A549 (cell line): Measurements from ENCODE around the gene PTPN4. TPM values are rescaled to one million over a fixed set of nuclear protein-coding genes. Genes with fewer than 3 reads are reported as not detected.

Experiments used
- ATAC-seq, 2 experiments: fragments of 200-7000 bp in 1 of 2; fragments of >200 bp in 1 of 2; cut with Nextera tagmentation in 1 of 2; cut with Tn5 transposase in 1 of 2; 3 replicates each; pipeline versions ENCODE4 v1.8.0 to v1.9.1; 2018 to 2020; ENCODE audit warnings: mild to moderate bottlenecking in 1 of 2, moderate library complexity in 1 of 2
- CTCF ChIA-PET: fragments of 300-600 bp; sonication (Branson Sonifier 250); formaldehyde crosslinking; extraction: SDS; loops from one replicate; lab custom pipeline; 2021; ENCODE audit warnings: antibody characterized with exemption, inconsistent platforms; lab: Yijun Ruan, JAX
- POLR2A ChIA-PET: fragments of 350-600 bp; formaldehyde crosslinking; extraction: SDS; loops from one replicate; lab custom pipeline; 2021; ENCODE audit warnings: antibody characterized with exemption, inconsistent platforms; lab: Yijun Ruan, JAX
- DNase-seq, 2 experiments: peaks; one replicate each; pipeline versions ENCODE4 v3.0.0 to v3.0.0-alpha.2; 2011 to 2016; ENCODE audit warnings: low read depth in 1 of 2, low spot score in 1 of 2
- FAIRE-seq: peaks from 2 replicates; lab custom pipeline; 2011; peaks lifted over from hg19 to GRCh38; lab: Jason Lieb, UNC
- H3K27ac ChIP-seq, 2 experiments: fragments of >200 bp; sonication (Bioruptor Twin); formaldehyde crosslinking; 3 replicates each; pipeline ENCODE4 v1.5.1; 2016 to 2017
- H3K4me1 ChIP-seq: fragments of >200 bp; sonication (Bioruptor Twin); formaldehyde crosslinking; 3 replicates; pipeline ENCODE4 v1.6.1; 2016
- H3K4me2 ChIP-seq: fragments of >200 bp; sonication (Bioruptor Twin); formaldehyde crosslinking; 3 replicates; pipeline ENCODE4 v1.6.1; 2016
- H3K4me3 ChIP-seq: fragments of >200 bp; sonication (Bioruptor Twin); formaldehyde crosslinking; 3 replicates; pipeline ENCODE4 v1.5.1; 2016
- H3K9me3 ChIP-seq: fragments of >200 bp; sonication (Bioruptor Twin); formaldehyde crosslinking; 3 replicates; pipeline ENCODE4 v1.6.1; 2016
- CEBPB ChIP-seq, 2 experiments: fragments of >200 bp in 1 of 2; sonication (Bioruptor Twin) in 1 of 2; formaldehyde crosslinking in 1 of 2; IDR thresholded peaks; 2 replicates each; pipeline ENCODE4 v1.6.1; 2012 to 2016
- EHF ChIP-seq: fragments of 250-450 bp; sonication (Bioruptor Pico); IDR thresholded peaks from 2 replicates; pipeline ENCODE4 v1.5.0; 2020; ENCODE audit warnings: mild to moderate bottlenecking
- EP300 ChIP-seq, 2 experiments: fragments of >200 bp; sonication (Bioruptor Twin); formaldehyde crosslinking; IDR thresholded peaks; 2 replicates in 1 of 2; 3 replicates in 1 of 2; pipeline ENCODE4 v1.6.1; 2016 to 2017
- FOSB ChIP-seq: fragments of 250-450 bp; sonication (Bioruptor Pico); IDR thresholded peaks from 2 replicates; pipeline ENCODE4 v1.5.0; 2020; ENCODE audit warnings: mild to moderate bottlenecking, moderate library complexity
- FOSL2 ChIP-seq, 2 experiments: fragments of 450-650 bp in 1 of 2; fragments of >200 bp in 1 of 2; sonication (Bioruptor Twin) in 1 of 2; formaldehyde crosslinking; IDR thresholded peaks; 2 replicates each; pipeline versions ENCODE4 v1.5.0 to v1.6.1; 2016 to 2020; ENCODE audit warnings: mild to moderate bottlenecking in 1 of 2, moderate library complexity in 1 of 2
- FOXS1 ChIP-seq: fragments of 250-450 bp; sonication (Bioruptor Pico); IDR thresholded peaks from 2 replicates; pipeline ENCODE4 v1.5.0; 2020; ENCODE audit warnings: mild to moderate bottlenecking, moderate library complexity
- HEYL ChIP-seq: fragments of 250-450 bp; sonication (Bioruptor Pico); IDR thresholded peaks from 2 replicates; pipeline ENCODE4 v1.8.0; 2021; ENCODE audit warnings: mild to moderate bottlenecking, moderate library complexity
- HOXA7 ChIP-seq: fragments of 250-450 bp; sonication (Bioruptor Pico); IDR thresholded peaks from 2 replicates; pipeline ENCODE4 v1.5.0; 2020; ENCODE audit warnings: mild to moderate bottlenecking, moderate library complexity
- HOXB13 ChIP-seq: fragments of 250-450 bp; sonication (Bioruptor Pico); IDR thresholded peaks from 2 replicates; pipeline ENCODE4 v1.5.0; 2020; ENCODE audit warnings: low read depth, mild to moderate bottlenecking, moderate library complexity
- JUN ChIP-seq, 2 experiments: fragments of >200 bp; sonication (Bioruptor Twin); formaldehyde crosslinking; IDR thresholded peaks; 2 replicates in 1 of 2; 3 replicates in 1 of 2; pipeline ENCODE4 v1.6.1; 2016 to 2017
- JUNB ChIP-seq: fragments of >200 bp; sonication (Bioruptor Twin); formaldehyde crosslinking; IDR thresholded peaks from 2 replicates; pipeline ENCODE4 v1.6.1; 2016
- KDM1A ChIP-seq: fragments of 200-600 bp; sonication (generic); IDR thresholded peaks from 2 replicates; pipeline ENCODE4 v1.6.1; 2016; ENCODE audit warnings: low read depth, mild to moderate bottlenecking
- KDM5A ChIP-seq: fragments of 200-600 bp; sonication (generic); IDR thresholded peaks from 2 replicates; pipeline ENCODE4 v1.6.1; 2016; ENCODE audit warnings: antibody characterized with exemption, mild to moderate bottlenecking
- MYC ChIP-seq: IDR thresholded peaks from 2 replicates; pipeline ENCODE4 v1.6.1; 2012; ENCODE audit warnings: mild to moderate bottlenecking, inconsistent platforms, low read length, improper control_type of control experiment, borderline replicate concordance
- NFE2L2 ChIP-seq: fragments of 150-350 bp; conservative IDR thresholded peaks from 2 replicates; pipeline ENCODE4 v1.6.1; 2014; ENCODE audit warnings: low read length
- RFX5 ChIP-seq: fragments of 450-650 bp; IDR thresholded peaks from 2 replicates; pipeline ENCODE4 v1.7.1; 2014; ENCODE audit warnings: antibody characterized with exemption, mild to moderate bottlenecking, moderate library complexity
- SMC3 ChIP-seq: fragments of >200 bp; sonication (Bioruptor Twin); formaldehyde crosslinking; IDR thresholded peaks from 3 replicates; pipeline ENCODE4 v1.6.1; 2018; ENCODE audit warnings: inconsistent platforms
- SREBF2 ChIP-seq: fragments of 450-650 bp; IDR thresholded peaks from 2 replicates; pipeline ENCODE4 v1.6.1; 2014; ENCODE audit warnings: mild to moderate bottlenecking, moderate library complexity
- TP53 ChIP-seq: fragments of 250-450 bp; sonication (Bioruptor Pico); IDR thresholded peaks from 2 replicates; pipeline ENCODE4 v1.5.0; 2021; ENCODE audit warnings: mild to moderate bottlenecking, moderate library complexity
- ZC3H11A ChIP-seq: fragments of 450-650 bp; IDR thresholded peaks from 2 replicates; pipeline ENCODE4 v1.6.1; 2014; ENCODE audit warnings: antibody characterized with exemption, mild to moderate bottlenecking
- ZNF302 ChIP-seq: fragments of 250-450 bp; sonication (Bioruptor Pico); IDR thresholded peaks from 2 replicates; pipeline ENCODE4 v1.9.0; 2021; ENCODE audit warnings: inconsistent platforms, mild to moderate bottlenecking, moderate library complexity
- WGBS: methylation state at CpG from one replicate; pipeline ENCODE4 v1.1.6; 2017; ENCODE audit errors: missing lambda C conversion rate; 5-methylcytosine and 5-hydroxymethylcytosine counted together
- polyA plus RNA-seq, 4 experiments: library from polyadenylated mRNA; depleted of rRNA in 3 of 4; stranded (reverse); fragments of >200 nt; fragmentation: RNase III in 1 of 4; extraction: RNeasy Plus Mini Kit Qiagen cat#74134 plus additional on column Dnase treatment in 1 of 4; gene quantifications; 2 replicates in 3 of 4; 3 replicates in 1 of 4; pipeline ENCODE4 v1.2.3, GENCODE V29; 2011 to 2017
- TF ChIP-seq, protein P1 (sequence below): fragments of 450-650 bp; IDR thresholded peaks from 2 replicates; pipeline ENCODE4 v1.6.1; 2014; ENCODE audit warnings: antibody characterized with exemption
- TF ChIP-seq, protein P2 (sequence below): fragments of >200 bp; sonication (Bioruptor Twin); formaldehyde crosslinking; IDR thresholded peaks from 2 replicates; pipeline ENCODE4 v1.6.1; 2016
- TF ChIP-seq, protein P3 (sequence below): fragments of 150-350 bp; IDR thresholded peaks from 2 replicates; pipeline ENCODE4 v1.6.1; 2014; ENCODE audit warnings: low read depth, mild to moderate bottlenecking, low read length
- TF ChIP-seq, protein P4 (sequence below): fragments of >200 bp; sonication (Bioruptor Twin); formaldehyde crosslinking; IDR thresholded peaks from 3 replicates; pipeline ENCODE4 v1.6.1; 2016
- TF ChIP-seq, protein P5 (sequence below): fragments of 250-450 bp; sonication (Bioruptor Pico); IDR thresholded peaks from 2 replicates; pipeline ENCODE4 v1.5.0; 2021; ENCODE audit warnings: mild to moderate bottlenecking, moderate library complexity, borderline replicate concordance
- TF ChIP-seq, protein P6 (sequence below): fragments of >200 bp; sonication (Bioruptor Twin); formaldehyde crosslinking; IDR thresholded peaks from 3 replicates; pipeline ENCODE4 v1.5.1; 2016

PTPN4 gene
- polyA plus RNA-seq, 2 of the 4 experiments (the other 2 are of a cell fraction), result 14.5 to 36.6 TPM

DNA sequence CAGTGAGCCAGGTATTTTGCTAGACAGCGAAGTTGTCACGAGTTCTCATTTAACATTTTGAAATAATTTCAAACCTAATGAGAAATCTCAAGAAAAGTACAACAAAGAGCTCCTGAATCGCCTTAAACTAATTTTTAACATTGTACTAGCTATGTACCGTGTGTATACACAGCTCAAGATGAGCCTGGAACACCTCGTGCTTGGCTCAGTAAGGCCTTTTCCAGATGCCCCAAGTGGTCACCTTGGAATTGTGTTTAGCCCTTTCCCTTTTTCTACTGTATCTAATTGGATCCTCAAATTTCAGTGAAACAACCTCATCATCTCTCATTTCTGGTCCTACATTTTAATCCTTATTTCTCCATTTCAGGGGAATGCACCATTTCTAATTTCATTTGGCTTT, 7.2 kb downstream of the PTPN4 start:
- POLR2A ChIA-PET, result no interaction called here
- FAIRE-seq (no peak), ATAC-seq (peak; percentile 84 to 88; a peak in 5 of 6 replicates), DNase-seq (peak in 1 of 2 experiments; percentile 25)
- Histone ChIP-seq H3K4me2 (no peak overlapping the region), H3K4me1 (peaks cover 37% of the 10 kb centered on the region; the same call in 2 of the 3 replicates), H3K9me3 (no peaks in the 10 kb centered on the region), H3K27ac (no peak overlapping the region), H3K4me3 (no peak overlapping the region)
- TF ChIP-seq ZNF302 (CRISPR knock-in tag) (no peak), FOSB (no peak), HOXB13 (CRISPR knock-in tag) (no peak), HOXA7 (CRISPR knock-in tag) (no peak)
- CTCF ChIA-PET, result interaction anchor here (1.1 kb wide), 1 partner anchor 19 kb away, joined by 3 read pairs; no protein-coding TSS in a partner anchor
- 86% methylated on average over 5 of the region's 5 CpGs for WGBS

DNA sequence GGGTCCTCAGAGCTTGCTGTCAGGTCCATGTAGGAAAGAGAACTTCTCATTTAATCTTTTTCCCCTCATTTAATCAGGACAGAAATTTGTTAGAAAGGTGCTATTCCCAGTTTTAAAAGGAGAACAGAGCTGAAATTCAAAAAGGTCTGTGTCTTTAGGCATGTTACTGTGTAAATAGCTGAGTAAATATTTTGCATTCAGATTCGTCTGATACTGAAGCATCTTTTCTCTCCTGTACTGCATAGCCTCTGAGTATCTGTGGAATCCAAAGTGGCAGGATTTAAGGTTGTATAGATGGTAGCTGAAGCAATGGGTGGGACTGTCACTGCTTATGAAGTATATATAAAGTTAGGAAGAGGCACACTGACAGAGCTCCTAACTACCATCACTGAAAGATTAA, 9.0 kb downstream of the PTPN4 start:
- FAIRE-seq, result no peak
- Histone ChIP-seq H3K4me1 (peaks cover 27% of the 10 kb centered on the region; the same call in 2 of the 3 replicates), H3K4me3 (no peak overlapping the region), H3K9me3 (no peaks in the 10 kb centered on the region), H3K4me2 (no peak overlapping the region), H3K27ac (no peak overlapping the region)
- DNase-seq, result no peak
- TF ChIP-seq JUN (IDR thresholded peaks at IDR 0.05), result no peak
- no peak for TF ChIP-seq EP300 (IDR thresholded peaks at IDR 0.05)
- TF ChIP-seq KDM1A, result no peak
- no peak for TF ChIP-seq EHF (CRISPR knock-in tag)
- TF ChIP-seq, protein P1, sequence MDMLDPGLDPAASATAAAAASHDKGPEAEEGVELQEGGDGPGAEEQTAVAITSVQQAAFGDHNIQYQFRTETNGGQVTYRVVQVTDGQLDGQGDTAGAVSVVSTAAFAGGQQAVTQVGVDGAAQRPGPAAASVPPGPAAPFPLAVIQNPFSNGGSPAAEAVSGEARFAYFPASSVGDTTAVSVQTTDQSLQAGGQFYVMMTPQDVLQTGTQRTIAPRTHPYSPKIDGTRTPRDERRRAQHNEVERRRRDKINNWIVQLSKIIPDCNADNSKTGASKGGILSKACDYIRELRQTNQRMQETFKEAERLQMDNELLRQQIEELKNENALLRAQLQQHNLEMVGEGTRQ, result no peak
- TF ChIP-seq SREBF2, result no peak
- TF ChIP-seq, protein P2, sequence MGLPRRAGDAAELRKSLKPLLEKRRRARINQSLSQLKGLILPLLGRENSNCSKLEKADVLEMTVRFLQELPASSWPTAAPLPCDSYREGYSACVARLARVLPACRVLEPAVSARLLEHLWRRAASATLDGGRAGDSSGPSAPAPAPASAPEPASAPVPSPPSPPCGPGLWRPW, result no peak
- TF ChIP-seq MYC, result no peak
- TF ChIP-seq JUNB, result no peak
- no peak for TF ChIP-seq ZC3H11A
- no peak for TF ChIP-seq HEYL
- TF ChIP-seq KDM5A, result no peak
- TF ChIP-seq TP53 (CRISPR knock-in tag), result no peak
- no peak for TF ChIP-seq HOXA7 (CRISPR knock-in tag)
- POLR2A ChIA-PET, result interaction anchor here (2.5 kb wide), 1 partner anchor 9 kb away, joined by 7 read pairs; the partner anchor contains the start of gene PTPN4
- no peak for ATAC-seq
- WGBS, result 19% methylated on average over 1 of the region's 1 CpG
- CTCF ChIA-PET, result interaction anchor here (1.0 to 1.6 kb wide), 2 partner anchors 15 to 55 kb away, joined by 3 to 4 read pairs; no protein-coding TSS in a partner anchor

DNA sequence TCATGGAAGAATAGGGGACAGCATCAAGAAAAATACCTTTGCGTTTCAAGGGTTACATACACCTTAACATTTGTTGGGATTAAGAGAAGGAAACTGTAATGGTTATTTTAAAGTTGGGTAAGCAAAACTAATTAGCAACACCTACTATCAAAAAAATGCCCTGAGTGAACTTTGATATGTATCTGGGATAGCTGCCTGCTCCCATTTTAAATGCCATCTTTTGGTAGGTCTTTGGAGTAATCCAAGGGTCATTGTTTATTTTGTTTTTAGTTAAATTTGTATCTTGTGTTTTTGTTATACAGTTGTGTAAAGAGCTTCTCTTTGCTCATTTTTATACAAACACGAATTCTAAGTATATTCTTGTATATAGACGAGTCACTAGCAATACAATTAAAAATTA, 9.9 kb downstream of the PTPN4 start:
- DNase-seq (no peak), ATAC-seq (no peak), FAIRE-seq (no peak)
- no peak overlapping the region for H3K4me3 ChIP-seq
- H3K4me1 ChIP-seq, result peaks cover 24% of the 10 kb centered on the region; the same call in 2 of the 3 replicates
- no peaks in the 10 kb centered on the region for H3K9me3 ChIP-seq
- POLR2A ChIA-PET, result interaction anchor here (2.5 kb wide), 1 partner anchor 10 kb away, joined by 7 read pairs; the partner anchor contains the start of gene PTPN4
- H3K27ac ChIP-seq, result no peak overlapping the region
- WGBS, result 82% methylated on average over 3 of the region's 3 CpGs
- H3K4me2 ChIP-seq, result no peak overlapping the region
- CTCF ChIA-PET, result interaction anchor here (1.6 kb wide), 1 partner anchor 16 kb away, joined by 4 read pairs; no protein-coding TSS in a partner anchor
- TF ChIP-seq, protein P3, sequence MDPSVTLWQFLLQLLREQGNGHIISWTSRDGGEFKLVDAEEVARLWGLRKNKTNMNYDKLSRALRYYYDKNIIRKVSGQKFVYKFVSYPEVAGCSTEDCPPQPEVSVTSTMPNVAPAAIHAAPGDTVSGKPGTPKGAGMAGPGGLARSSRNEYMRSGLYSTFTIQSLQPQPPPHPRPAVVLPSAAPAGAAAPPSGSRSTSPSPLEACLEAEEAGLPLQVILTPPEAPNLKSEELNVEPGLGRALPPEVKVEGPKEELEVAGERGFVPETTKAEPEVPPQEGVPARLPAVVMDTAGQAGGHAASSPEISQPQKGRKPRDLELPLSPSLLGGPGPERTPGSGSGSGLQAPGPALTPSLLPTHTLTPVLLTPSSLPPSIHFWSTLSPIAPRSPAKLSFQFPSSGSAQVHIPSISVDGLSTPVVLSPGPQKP, result no peak
- TF ChIP-seq FOXS1 (CRISPR knock-in tag), result no peak
- TF ChIP-seq FOSL2 (IDR thresholded peaks at IDR 0.05), result no peak
- no peak for TF ChIP-seq FOSL2 (CRISPR knock-in tag; IDR thresholded peaks at IDR 0.05)
- no peak for TF ChIP-seq CEBPB (IDR thresholded peaks at IDR 0.05)
- TF ChIP-seq NFE2L2, result no peak
- TF ChIP-seq, protein P4, sequence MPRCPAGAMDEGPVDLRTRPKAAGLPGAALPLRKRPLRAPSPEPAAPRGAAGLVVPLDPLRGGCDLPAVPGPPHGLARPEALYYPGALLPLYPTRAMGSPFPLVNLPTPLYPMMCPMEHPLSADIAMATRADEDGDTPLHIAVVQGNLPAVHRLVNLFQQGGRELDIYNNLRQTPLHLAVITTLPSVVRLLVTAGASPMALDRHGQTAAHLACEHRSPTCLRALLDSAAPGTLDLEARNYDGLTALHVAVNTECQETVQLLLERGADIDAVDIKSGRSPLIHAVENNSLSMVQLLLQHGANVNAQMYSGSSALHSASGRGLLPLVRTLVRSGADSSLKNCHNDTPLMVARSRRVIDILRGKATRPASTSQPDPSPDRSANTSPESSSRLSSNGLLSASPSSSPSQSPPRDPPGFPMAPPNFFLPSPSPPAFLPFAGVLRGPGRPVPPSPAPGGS, result no peak
- TF ChIP-seq RFX5, result no peak
- TF ChIP-seq, protein P5, sequence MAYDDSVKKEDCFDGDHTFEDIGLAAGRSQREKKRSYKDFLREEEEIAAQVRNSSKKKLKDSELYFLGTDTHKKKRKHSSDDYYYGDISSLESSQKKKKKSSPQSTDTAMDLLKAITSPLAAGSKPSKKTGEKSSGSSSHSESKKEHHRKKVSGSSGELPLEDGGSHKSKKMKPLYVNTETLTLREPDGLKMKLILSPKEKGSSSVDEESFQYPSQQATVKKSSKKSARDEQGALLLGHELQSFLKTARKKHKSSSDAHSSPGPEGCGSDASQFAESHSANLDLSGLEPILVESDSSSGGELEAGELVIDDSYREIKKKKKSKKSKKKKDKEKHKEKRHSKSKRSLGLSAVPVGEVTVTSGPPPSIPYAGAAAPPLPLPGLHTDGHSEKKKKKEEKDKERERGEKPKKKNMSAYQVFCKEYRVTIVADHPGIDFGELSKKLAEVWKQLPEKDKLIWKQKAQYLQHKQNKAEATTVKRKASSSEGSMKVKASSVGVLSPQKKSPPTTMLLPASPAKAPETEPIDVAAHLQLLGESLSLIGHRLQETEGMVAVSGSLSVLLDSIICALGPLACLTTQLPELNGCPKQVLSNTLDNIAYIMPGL (CRISPR knock-in tag), result no peak
- TF ChIP-seq, protein P6, sequence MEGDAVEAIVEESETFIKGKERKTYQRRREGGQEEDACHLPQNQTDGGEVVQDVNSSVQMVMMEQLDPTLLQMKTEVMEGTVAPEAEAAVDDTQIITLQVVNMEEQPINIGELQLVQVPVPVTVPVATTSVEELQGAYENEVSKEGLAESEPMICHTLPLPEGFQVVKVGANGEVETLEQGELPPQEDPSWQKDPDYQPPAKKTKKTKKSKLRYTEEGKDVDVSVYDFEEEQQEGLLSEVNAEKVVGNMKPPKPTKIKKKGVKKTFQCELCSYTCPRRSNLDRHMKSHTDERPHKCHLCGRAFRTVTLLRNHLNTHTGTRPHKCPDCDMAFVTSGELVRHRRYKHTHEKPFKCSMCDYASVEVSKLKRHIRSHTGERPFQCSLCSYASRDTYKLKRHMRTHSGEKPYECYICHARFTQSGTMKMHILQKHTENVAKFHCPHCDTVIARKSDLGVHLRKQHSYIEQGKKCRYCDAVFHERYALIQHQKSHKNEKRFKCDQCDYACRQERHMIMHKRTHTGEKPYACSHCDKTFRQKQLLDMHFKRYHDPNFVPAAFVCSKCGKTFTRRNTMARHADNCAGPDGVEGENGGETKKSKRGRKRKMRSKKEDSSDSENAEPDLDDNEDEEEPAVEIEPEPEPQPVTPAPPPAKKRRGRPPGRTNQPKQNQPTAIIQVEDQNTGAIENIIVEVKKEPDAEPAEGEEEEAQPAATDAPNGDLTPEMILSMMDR, result no peak
- no peak for TF ChIP-seq SMC3
- TF ChIP-seq HOXA7 (CRISPR knock-in tag), result no peak
